NCI-H82 (cell line): Measurements from ENCODE around the gene CACNA2D3.

Experiments
- DNase-seq: peaks from one replicate; lab custom pipeline; 2025; lab: John Stamatoyannopoulos, UW

The CACNA2D3 gene

DNA sequence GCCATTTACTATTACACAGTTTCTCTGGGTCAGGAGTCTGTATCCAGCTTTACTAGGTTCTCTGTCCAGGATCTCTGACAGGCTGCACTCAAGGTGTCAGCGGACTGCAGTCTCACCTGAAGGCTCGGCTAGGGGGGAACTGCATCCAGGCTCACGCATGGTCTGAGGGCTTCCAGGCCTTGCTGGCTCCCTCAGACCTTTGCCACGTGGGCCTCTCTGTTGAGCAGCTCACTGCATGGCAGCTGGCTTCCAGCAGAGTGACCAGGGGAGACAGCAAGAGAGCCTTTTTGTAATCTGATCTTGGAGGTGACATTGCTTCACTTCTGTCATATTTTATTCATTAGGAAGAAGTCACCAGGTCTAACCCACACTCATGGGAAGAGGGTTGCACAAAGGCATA lies 152.3 kb downstream of the CACNA2D3 start:
- no peak for DNase-seq

DNA sequence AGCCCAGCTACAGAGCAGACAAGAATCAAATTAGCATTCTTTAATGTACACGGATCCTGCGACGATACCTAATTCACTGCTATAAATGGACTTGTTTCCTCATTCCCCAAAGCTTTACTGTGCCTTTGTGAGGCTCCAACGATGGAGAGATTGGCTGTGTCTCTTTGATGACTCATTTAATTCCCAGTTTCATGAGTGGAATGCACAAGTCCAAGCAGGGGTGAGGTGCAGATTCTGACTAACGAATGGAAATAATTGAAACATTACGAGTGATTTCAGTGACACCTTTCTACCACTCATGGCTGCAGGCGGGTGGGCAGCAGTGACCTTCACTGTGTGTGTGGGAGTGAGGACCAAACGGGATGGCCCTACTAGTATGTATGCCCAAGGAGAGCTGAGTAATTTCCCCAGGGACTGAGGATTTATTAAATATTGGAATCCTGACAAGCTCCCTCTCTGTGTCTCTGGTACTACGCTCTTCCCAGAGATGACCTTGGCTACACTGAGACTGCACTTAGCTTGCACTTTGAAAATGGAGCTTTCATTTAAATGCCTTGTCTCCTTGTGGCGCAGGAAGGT lies 156.7 kb downstream of the CACNA2D3 start:
- no peak for DNase-seq

- DNase-seq, result no peak
Measured at GRCh38 chr3:54283470-54283869, 161.1 kb downstream of the CACNA2D3 start.

DNA sequence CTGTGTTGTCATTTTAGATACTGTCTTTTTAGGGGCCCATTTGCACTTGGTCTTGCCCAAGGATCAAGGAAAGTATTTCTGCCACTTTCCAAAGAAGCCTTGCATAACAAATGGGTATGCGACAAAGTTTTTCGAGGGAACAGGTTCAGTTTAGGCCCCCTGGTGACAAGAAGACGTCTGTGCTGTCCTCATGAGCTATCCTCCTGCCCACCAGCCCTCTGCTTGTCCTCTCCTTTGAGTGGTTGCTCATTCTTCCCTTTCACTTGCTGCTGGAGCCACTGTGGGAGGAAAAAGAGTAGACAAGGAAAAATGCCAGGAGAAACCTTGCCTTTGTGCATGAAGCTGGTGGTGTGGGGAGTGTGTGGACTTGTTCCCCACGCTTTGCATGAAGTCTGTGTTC lies 171.9 kb downstream of the CACNA2D3 start:
- no peak for DNase-seq

DNA sequence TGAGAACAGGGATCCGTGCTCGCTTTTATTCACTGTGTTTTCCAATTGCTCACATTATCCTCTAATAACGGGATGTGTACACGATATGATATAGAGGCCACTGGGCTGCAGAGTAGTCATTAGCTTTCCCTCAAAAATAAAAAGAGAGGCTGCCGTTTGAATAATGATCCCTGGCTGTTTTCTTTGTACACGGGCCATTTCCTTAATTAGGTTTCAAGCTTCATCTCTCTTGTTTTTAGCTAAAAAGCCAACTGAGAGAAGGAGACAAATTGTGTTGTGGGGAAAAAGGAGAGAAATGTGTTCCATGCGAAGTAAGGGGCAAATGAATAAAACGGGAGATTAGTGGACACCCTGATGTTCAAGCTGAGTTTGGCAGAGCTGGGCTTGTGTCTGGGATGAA lies 174.2 kb downstream of the CACNA2D3 start:
- no peak for DNase-seq

DNA sequence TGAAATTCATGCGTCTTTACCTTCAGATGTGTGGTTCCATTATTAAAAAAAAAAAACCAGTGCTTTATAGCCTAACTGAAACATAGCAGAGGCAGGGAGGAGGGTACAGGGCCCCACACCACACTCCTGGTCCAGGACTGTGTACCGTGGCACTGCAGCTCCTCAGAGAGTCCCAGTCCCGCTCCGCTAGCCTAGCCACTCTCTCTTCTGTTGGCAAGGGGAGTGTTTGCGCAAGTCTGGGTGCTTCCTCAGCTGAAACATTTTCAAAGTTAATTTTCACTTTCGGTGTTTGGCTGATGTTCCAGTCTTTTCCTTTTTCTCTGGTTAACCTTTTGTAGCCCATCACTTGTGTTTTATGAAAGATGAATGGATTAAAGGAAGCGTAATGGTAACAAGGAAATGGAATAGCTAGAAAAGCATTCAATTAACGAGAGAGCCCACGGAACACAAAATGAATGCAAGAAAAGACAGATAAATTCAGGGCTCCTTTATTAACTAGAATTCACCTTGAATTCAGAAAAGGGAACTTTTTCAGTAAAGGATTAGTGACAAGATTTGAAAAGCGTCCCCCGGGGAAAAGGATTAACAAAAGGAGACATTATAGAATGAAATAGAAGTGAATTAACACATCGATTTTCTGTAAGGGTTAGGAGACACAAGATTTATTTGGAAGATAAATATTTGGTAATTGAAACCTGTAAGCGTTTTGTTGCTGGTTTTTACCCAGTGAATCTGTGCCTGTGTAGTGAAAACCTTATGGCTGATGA lies 177.0 kb downstream of the CACNA2D3 start:
- peak; percentile 64 for DNase-seq

DNA sequence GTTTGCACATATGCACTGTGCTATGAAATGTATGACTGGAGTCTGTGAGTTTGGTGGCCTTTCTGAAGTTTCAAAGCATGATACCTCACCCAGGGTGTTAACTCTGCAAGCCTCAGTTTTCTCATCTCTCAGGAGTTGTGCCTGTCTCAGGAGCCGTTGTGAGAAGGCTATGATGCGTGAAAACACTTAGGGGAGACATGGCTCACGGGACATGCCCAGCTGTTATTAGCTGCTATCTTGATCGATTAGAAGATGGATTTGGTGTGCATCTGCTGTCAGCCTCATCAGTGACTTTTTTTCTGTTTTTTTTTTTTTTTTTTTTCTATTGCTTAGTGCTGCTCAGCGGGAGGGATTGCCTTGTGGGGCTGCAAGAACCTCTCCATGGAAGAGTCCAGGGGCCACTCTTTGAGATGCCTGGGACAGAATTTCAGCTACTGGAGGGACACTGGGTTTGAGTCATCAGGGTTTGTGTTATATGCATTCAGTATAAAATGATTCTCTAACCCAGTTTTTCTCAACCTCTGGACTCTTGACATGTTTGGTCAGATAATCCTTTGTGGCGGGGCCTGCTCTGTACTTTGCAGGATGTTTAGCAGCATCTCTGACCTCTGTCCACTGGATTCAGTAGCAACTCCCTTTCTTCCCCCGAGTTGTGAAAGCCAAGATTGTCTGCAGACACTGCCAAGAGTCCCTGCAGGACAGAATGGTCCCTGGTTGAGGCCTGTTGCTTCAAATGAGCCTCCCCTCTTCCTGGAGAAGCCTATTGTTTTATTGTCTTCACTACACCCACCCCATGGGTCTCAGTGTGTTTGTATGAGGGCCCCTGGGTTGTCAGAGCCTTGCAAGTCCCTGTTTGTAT lies 181.4 kb downstream of the CACNA2D3 start:
- no peak for DNase-seq

DNA sequence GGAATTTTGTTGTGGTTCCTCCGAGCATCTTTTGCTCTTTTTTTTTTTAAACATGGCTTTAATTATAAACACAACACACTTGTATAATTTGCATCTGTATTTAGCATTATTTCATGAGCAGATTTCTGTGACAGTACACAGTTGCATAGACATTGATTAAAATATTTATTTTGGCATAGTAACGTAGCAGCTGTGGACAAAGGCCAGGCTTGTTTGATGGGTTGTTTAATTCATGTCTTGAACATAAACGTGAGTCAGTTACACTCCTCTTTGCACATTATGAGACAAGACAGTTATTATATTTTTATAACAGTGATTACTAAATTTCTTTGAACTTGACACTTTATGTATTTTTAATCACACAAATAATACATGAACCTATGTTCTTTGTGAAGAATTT lies 182.5 kb downstream of the CACNA2D3 start:
- no peak for DNase-seq

- no peak for DNase-seq
Measured at GRCh38 chr3:54305409-54306099, 183.2 kb downstream of the CACNA2D3 start.

DNA sequence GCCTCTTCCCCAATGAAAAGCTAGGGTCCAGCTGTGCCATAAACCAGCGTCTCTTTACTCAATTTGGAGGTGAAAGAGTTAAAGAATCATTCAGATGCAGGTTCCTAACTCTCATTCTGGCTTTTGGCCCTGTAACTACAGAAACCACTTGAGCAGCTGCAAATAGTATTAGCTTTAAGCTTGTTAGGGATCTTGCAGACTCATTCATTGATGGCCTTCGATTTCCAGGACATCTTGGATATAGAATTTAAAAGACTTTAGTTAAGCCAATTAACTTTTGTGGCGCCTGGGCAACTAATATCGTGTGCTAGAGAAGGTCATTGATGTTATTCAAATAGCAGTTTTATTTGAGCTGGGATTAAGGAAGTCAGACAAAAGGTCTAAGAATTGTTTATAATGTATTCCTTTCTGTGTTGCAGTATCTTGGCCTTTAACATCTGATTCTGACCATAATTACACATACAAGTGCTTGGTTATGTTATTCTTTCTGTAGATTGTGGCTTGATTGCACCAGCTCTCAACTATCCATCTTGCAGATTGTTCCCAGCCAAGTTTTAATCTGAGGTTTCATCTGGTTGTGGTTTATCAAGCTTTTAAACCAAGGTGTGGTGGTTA lies 185.3 kb downstream of the CACNA2D3 start:
- peak; percentile 97 for DNase-seq

- DNase-seq, result peak; percentile 32
Measured at GRCh38 chr3:54309601-54310000, 187.2 kb downstream of the CACNA2D3 start.

DNA sequence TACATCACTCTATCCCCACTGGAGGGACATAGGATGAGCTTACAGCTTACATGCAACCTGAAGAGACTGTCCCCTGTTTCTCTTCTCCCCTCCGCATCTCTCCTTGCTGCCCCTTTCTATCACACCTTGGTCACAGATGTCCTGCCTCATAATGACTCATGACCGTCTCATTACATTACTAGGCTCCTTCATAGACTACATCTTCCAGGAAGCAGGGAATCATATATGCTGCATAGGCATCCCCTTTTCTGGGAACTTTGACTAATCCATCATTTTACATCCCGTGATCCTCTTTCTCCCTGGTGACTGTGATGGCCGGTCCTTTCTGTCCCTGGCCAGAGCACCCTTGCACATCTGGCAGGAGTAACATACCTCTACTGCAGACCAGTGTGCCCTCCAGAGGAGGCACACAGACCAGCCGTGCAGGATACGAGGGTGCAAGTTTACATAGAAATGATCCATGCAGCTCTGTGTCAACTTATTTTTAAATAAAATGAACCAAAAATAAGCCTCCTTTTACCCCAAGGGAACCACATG lies 188.9 kb downstream of the CACNA2D3 start:
- no peak for DNase-seq

DNA sequence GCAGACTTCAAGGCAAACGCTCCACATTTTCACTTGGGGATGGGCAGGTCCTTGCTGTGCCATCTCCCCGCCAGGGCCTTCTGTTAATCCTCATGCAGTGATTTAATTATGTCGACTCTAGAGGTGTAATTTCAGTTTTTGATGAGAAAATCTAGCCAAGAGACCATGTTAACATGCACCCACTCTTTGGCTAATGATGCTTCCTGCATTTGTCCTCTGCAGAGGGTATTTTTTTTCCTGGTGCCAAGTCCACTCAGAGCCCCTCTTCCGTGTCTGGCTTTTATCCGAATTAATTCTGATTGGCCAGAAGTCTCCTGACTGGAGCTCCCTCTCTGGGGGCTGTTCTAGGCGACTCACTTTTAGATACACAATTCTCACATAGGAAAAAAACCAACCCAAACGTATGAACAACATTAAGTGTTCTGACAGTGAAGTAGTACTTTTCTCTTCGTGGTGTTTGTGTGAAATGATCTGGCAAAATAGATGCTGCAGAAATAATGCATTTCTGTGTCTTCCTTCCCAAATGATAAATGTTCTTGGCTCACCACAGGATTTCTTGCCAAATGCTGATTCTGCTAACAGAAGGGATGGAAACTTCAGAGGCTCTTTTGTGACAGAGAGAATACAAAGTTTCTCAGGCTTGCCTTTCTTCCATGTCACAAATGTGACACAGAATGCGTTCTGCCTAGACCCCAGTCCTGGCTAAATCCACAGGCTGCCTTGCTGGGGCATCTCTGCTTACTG lies 190.0 kb downstream of the CACNA2D3 start:
- no peak for DNase-seq

GRCh38 chr3:54313418-54313817 lies 191.1 kb downstream of the CACNA2D3 start:
- no peak for DNase-seq

DNA sequence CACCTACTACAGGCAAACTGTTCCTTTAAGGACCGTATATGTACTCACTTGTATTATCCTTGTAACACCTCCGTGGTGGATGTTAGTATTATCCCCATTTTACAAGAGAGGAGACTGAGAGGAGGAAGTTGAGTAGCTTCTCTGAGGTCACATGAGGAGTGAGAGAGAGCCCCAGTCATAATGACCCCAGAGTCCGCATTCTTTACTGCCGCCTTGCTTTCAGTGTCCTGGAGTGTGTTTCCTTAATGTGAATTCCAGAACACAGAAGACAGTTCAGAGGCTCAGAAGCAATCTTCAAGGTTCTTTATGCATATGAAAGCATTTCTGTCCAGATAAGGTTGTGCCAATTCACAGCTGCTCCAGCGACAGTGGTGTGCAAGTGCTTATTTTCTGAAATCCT lies 199.2 kb downstream of the CACNA2D3 start:
- no peak for DNase-seq

DNA sequence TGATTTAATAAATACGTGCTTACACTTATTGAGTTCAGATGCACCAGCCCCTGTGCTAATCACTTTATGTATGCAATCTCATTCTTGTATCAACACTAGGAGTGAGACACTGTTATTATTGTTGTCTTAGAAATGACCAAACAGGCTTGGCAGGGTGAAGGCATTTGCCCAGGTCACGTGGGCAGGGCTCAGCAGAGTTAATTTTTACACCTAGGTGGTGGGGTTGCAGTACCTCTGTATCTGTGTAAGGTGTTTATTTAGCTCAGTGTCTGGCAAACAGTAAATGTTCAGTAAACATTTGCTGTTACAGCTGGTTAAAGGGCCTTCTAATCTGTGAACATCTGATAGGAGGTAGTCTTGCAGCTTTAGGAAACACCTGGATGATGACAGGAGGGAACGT lies 200.0 kb downstream of the CACNA2D3 start:
- no peak for DNase-seq

DNA sequence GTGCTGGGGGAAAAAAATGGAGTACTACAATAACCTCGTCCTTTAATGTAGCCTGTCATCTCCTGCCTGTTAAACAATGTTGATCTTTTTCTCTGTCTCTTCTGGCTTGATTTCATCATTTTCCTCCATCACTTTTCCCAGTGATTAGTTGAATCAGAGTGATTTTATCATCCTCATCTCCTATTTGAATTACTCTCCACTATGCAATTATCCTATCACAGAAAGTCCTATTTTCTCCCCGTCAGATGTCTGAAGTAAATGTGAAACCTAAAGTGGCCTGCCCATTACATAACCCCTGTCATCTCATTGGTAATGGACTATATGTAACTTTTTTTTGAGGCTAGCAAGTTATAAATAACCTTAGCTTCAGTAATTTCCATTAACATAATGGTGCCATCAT lies 201.8 kb downstream of the CACNA2D3 start:
- DNase-seq, result no peak

DNA sequence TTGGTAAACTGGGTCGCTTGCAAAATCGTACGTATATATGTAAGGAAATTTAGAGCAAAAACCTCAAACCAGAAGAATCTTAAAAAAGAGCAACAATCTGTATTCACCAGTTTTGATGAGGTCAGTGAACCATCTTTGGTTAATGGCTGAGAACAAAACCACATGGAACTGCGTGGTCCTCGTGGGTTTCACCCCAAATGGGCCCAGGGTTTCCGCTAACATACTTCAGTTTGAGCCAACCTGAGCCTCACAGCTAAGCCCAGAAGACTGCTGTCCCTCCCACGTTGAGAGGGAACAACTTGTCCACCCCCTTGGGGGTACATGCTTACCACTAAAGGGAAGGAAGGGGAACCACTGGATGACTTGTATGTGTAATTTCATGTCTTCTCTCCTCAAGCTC lies 204.6 kb downstream of the CACNA2D3 start:
- no peak for DNase-seq

GRCh38 chr3:54331341-54331740 lies 209.0 kb downstream of the CACNA2D3 start:
- no peak for DNase-seq

DNA sequence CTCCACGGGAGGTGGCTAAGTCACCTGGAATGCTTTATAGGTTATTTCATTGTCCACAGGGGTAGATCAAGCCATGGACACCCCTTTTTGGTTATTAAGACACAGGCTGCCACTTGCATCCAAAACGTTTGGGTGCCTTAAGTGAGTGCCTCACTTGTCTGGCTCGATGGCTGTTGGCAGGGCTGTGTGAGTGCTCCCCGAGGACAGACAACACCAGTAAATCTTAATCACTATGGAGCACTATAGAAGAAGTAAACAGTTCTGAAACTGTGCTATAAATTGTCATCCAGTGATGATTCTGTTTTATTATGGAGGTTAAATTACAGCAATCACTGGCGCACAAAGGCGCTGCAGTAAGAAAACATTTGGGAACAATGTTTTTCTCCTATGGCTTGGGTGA lies 215.5 kb downstream of the CACNA2D3 start:
- DNase-seq, result no peak

DNA sequence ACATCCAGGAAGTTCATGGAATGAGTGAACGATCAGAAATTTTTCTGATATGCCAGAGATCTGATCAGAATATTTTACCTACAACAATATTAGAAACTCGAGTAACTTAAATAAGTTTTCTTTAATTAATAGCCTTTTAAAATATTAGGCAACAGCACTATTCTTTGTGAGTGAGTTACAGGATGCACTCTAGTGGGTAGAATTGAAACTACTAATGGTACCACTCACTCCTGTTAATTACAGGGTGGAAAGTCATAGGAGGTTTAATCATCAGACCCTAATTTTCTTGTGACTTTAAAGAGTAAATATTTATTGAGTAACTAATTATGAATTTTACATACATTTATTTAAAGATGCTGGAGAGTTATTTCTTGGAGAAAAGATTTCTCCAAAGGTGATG lies 217.3 kb downstream of the CACNA2D3 start:
- DNase-seq, result no peak
